Liver (tissue), 3 donors: ENCODE measurements around the gene BCAN.

Source experiments
- CTCF ChIP-seq: fragments of 150-350 bp; IDR thresholded peaks from 2 replicates; pipeline ENCODE4 v1.5.1; 2017; ENCODE audit warnings: improper control_type of control experiment, low read depth, low read length; ENCODE audit not compliant: missing input control
- EGR1 ChIP-seq, 2 donors: IDR thresholded peaks; 2 replicates each; pipeline ENCODE4 v1.6.1; 2016 to 2018; ENCODE audit warnings: antibody characterized with exemption in 2 of 2, low read depth in 2 of 2
- FOXA1 ChIP-seq: IDR thresholded peaks from 2 replicates; pipeline ENCODE4 v1.6.1; 2016; ENCODE audit warnings: antibody characterized with exemption
- GABPA ChIP-seq, 2 donors: IDR thresholded peaks in 1 of 2; conservative IDR thresholded peaks in 1 of 2; 2 replicates each; pipeline ENCODE4 v1.6.1; 2016; ENCODE audit warnings: antibody characterized with exemption in 2 of 2, mild to moderate bottlenecking in 1 of 2, moderate library complexity in 1 of 2
- HNF4A ChIP-seq, 2 donors: conservative IDR thresholded peaks; 2 replicates each; pipeline ENCODE4 v1.6.1; 2016; ENCODE audit warnings: antibody characterized with exemption in 2 of 2, mild to moderate bottlenecking in 2 of 2
- JUND ChIP-seq, 2 donors: IDR thresholded peaks; 2 replicates each; pipeline ENCODE4 v1.6.1; 2016; ENCODE audit warnings: antibody characterized with exemption in 2 of 2
- MAX ChIP-seq: IDR thresholded peaks from 2 replicates; pipeline ENCODE4 v1.6.1; 2016; ENCODE audit warnings: antibody characterized with exemption
- NR2F2 ChIP-seq: IDR thresholded peaks from 2 replicates; pipeline ENCODE4 v1.6.1; 2016; ENCODE audit warnings: antibody characterized with exemption
- RAD21 ChIP-seq, 2 donors: IDR thresholded peaks; 2 replicates each; pipeline ENCODE4 v1.6.1; 2016; ENCODE audit warnings: antibody characterized with exemption in 2 of 2, mild to moderate bottlenecking in 2 of 2
- RXRA ChIP-seq, 2 donors: IDR thresholded peaks; 2 replicates each; pipeline ENCODE4 v1.6.1; 2017 to 2018; ENCODE audit warnings: antibody characterized with exemption in 2 of 2, mild to moderate bottlenecking in 1 of 2
- SP1 ChIP-seq: IDR thresholded peaks from 2 replicates; pipeline ENCODE4 v1.6.1; 2018; ENCODE audit warnings: antibody characterized with exemption, mild to moderate bottlenecking
- TAF1 ChIP-seq: conservative IDR thresholded peaks from 2 replicates; pipeline ENCODE4 v1.6.1; 2016; ENCODE audit warnings: antibody characterized with exemption, mild to moderate bottlenecking
- YY1 ChIP-seq: IDR thresholded peaks from 2 replicates; pipeline ENCODE4 v1.6.1; 2016; ENCODE audit warnings: antibody characterized with exemption, mild to moderate bottlenecking
- ZBTB33 ChIP-seq: IDR thresholded peaks from 2 replicates; pipeline ENCODE4 v1.6.1; 2016; ENCODE audit warnings: antibody characterized with exemption
- donor health status: healthy.
- donor health status: healthy.

- TF ChIP-seq CTCF (no peak), NR2F2 (no peak), JUND (IDR thresholded peaks at IDR 0.05) (no peak), FOXA1 (no peak), RXRA (IDR thresholded peaks at IDR 0.05) (no peak), SP1 (no peak), EGR1 (IDR thresholded peaks at IDR 0.05; ENCODE audit: low read depth in 2 of 2) (no peak), MAX (no peak), RAD21 (IDR thresholded peaks at IDR 0.05) (no peak), ZBTB33 (no peak), TAF1 (no peak), GABPA (IDR thresholded peaks at IDR 0.05 in 1 of 2, conservative IDR thresholded peaks at IDR 0.05 in 1 of 2) (no peak), HNF4A (conservative IDR thresholded peaks at IDR 0.05) (no peak), YY1 (no peak)
These were observed 54.8 kb downstream of the BCAN start for GRCh38 chr1:156696755-156697154.
